GM12878 (cell line): Measurements from ENCODE around the gene STK10. TPM values are rescaled to one million over a fixed set of nuclear protein-coding genes. Genes with fewer than 3 reads are reported as not detected.

Experiments
- ATAC-seq: fragments of 200-7000 bp; cut with Tn5 transposase; 3 replicates; pipeline ENCODE4 v1.9.1; 2020; ENCODE audit warnings: mild to moderate bottlenecking, moderate library complexity
- BruUV-seq: library from RNA; stranded (reverse); fragments of 400-500 nt; replicated peaks from 2 replicates; lab custom pipeline; 2021; lab: Mats Ljungman, UMichigan
- CTCF ChIA-PET: fragments of 300-600 bp; sonication (Branson Sonifier 250); formaldehyde crosslinking; extraction: SDS; loops from one replicate; lab custom pipeline; 2021; ENCODE audit warnings: inconsistent platforms; lab: Yijun Ruan, JAX
- POLR2A ChIA-PET: fragments of 350-600 bp; formaldehyde crosslinking; extraction: SDS; loops from one replicate; lab custom pipeline; 2021; ENCODE audit warnings: inconsistent platforms; lab: Charles Lee
- RAD21 ChIA-PET: fragments of 300-600 bp; sonication (Branson Sonifier 250); formaldehyde crosslinking; loops from one replicate; lab custom pipeline; 2023; ENCODE audit warnings: antibody characterized with exemption; ENCODE audit not compliant: unreplicated experiment; lab: Charles Lee
- SMC1A ChIA-PET: fragments of 300-600 bp; sonication (Branson Sonifier 250); formaldehyde crosslinking; loops from one replicate; lab custom pipeline; 2023; ENCODE audit not compliant: unreplicated experiment, uncharacterized antibody; lab: Charles Lee
- DNase-seq: peaks from one replicate; pipeline ENCODE4 v3.0.0-alpha.2; 2011; ENCODE audit warnings: low read depth, low spot score
- FAIRE-seq: peaks from 3 replicates; lab custom pipeline; 2011; peaks lifted over from hg19 to GRCh38; lab: Jason Lieb, UNC
- H2AFZ ChIP-seq: 2 replicates; pipeline ENCODE4 v1.6.0; 2011; ENCODE audit warnings: low read depth, low read length, control low read depth; ENCODE audit not compliant: control insufficient read depth
- H3K27ac ChIP-seq: 2 replicates; pipeline ENCODE4 v1.5.1; 2011; ENCODE audit warnings: control low read depth; ENCODE audit not compliant: control insufficient read depth, insufficient read depth
- H3K27me3 ChIP-seq, 2 experiments: replicated peaks in 1 of 2; 2 replicates each; pipeline versions ENCODE4 v1.6.0 to v1.6.1; 2011; ENCODE audit warnings: low read length in 1 of 2; ENCODE audit not compliant: control insufficient read depth in 2 of 2, insufficient read depth in 2 of 2
- H3K36me3 ChIP-seq, 2 experiments: 2 replicates each; pipeline ENCODE4 v1.5.1; 2011; ENCODE audit warnings: low read length in 1 of 2; ENCODE audit not compliant: control insufficient read depth in 2 of 2, insufficient read depth in 2 of 2
- H3K4me1 ChIP-seq: 2 replicates; pipeline ENCODE4 v1.6.1; 2011; ENCODE audit warnings: mild to moderate bottlenecking, low read length, moderate library complexity, mixed read lengths; ENCODE audit not compliant: control insufficient read depth, insufficient read depth
- H3K4me2 ChIP-seq: 2 replicates; pipeline ENCODE4 v1.6.0; 2011; ENCODE audit warnings: control low read depth; ENCODE audit not compliant: control insufficient read depth, insufficient read depth
- H3K4me3 ChIP-seq: fragments of 200-600 bp; sonication (generic); 2 replicates; pipeline ENCODE4 v1.5.1; 2016
- H3K79me2 ChIP-seq: 2 replicates; pipeline ENCODE4 v1.6.0; 2011; ENCODE audit warnings: low read length; ENCODE audit not compliant: control insufficient read depth, insufficient read depth
- H3K9ac ChIP-seq: 2 replicates; pipeline ENCODE4 v1.8.0; 2011; ENCODE audit warnings: low read length, control low read depth, mixed read lengths; ENCODE audit not compliant: control insufficient read depth, insufficient read depth
- H3K9me3 ChIP-seq: replicated peaks from 3 replicates; pipeline ENCODE4 v1.5.1; 2011; ENCODE audit warnings: mild to moderate bottlenecking, low read length; ENCODE audit not compliant: control insufficient read depth, insufficient read depth
- H4K20me1 ChIP-seq: 2 replicates; pipeline ENCODE4 v1.6.0; 2011; ENCODE audit not compliant: control insufficient read depth, insufficient read depth
- E4F1 ChIP-seq: fragments of 450-650 bp; IDR thresholded peaks from 2 replicates; pipeline ENCODE4 v1.6.1; 2018; ENCODE audit warnings: borderline replicate concordance, mild to moderate bottlenecking; ENCODE audit not compliant: partially characterized antibody
- ESRRA ChIP-seq: IDR thresholded peaks from 2 replicates; pipeline ENCODE4 v1.6.1; 2012; ENCODE audit warnings: mild to moderate bottlenecking, low read length, improper control_type of control experiment
- IKZF2 ChIP-seq, 2 experiments: fragments of 450-650 bp; IDR thresholded peaks; 2 replicates each; pipeline ENCODE4 v1.6.1; 2017; ENCODE audit warnings: mild to moderate bottlenecking in 2 of 2, moderate library complexity in 2 of 2
- KAT2A ChIP-seq: conservative IDR thresholded peaks from 2 replicates; pipeline ENCODE4 v1.6.1; 2011; ENCODE audit warnings: low read depth, low read length; ENCODE audit not compliant: control insufficient read depth
- POLR2AphosphoS5 ChIP-seq: IDR thresholded peaks from 2 replicates; pipeline ENCODE4 v1.6.1; 2011; ENCODE audit warnings: mild to moderate bottlenecking, low read length, inconsistent platforms
- SUPT20H ChIP-seq: IDR thresholded peaks from 2 replicates; pipeline ENCODE4 v1.6.1; 2011; ENCODE audit warnings: low read depth, mild to moderate bottlenecking, low read length, moderate library complexity, borderline replicate concordance; ENCODE audit not compliant: control insufficient read depth
- YY1 ChIP-seq: IDR thresholded peaks from 2 replicates; pipeline ENCODE4 v1.6.1; 2011; ENCODE audit warnings: low read depth, mild to moderate bottlenecking, low read length
- ZSCAN29 ChIP-seq: fragments of 450-650 bp; IDR thresholded peaks from 2 replicates; pipeline ENCODE4 v1.6.1; 2017; ENCODE audit warnings: mild to moderate bottlenecking, moderate library complexity
- WGBS: methylation state at CpG from one replicate; pipeline ENCODE4 v1.1.6; 2016; ENCODE audit warnings: low lambda C conversion rate; ENCODE audit not compliant: insufficient replicate concordance, insufficient coverage; ENCODE audit errors: missing lambda C conversion rate; 5-methylcytosine and 5-hydroxymethylcytosine counted together
- in situ Hi-C: fragments of 300-500 bp; cut with MboI; formaldehyde crosslinking; loops from 9 replicates; pipeline ENCODE4 v1.14.3; 2018; ENCODE audit warnings: mixed read lengths
- intact Hi-C: fragments of 100-400 bp; cut with micrococcal nuclease; formaldehyde crosslinking; loops from one replicate; pipeline ENCODE4 v1.14.2; 2022; ENCODE audit not compliant: unreplicated experiment
- polyA plus RNA-seq, 11 experiments: library from polyadenylated mRNA; depleted of rRNA in 4 of 11; unstranded in 6 of 11; stranded (reverse) in 5 of 11; fragments of >200 nt; fragmentation: Nextera tagmentation in 4 of 11; fragmentation: Illumina TruSeq in 1 of 11; extraction: Ambion mirVana in 4 of 11; extraction: Trizol in 1 of 11; gene quantifications; 1 replicate in 1 of 11; 2 replicates in 10 of 11; pipeline versions ENCODE4 v1.2.1 to v1.2.3, GENCODE V29; 2011 to 2016; ENCODE audit warnings: inconsistent platforms in 2 of 11, missing spikeins in 2 of 11, low read depth in 1 of 11
- total RNA-seq, 4 experiments: library from RNA; depleted of rRNA in 3 of 4; stranded (reverse); fragments of >200 nt in 3 of 4; fragmentation: Illumina TruSeq in 1 of 4; extraction: Trizol in 1 of 4; gene quantifications; 2 replicates each; pipeline versions ENCODE4 v1.2.1 to v1.2.3, GENCODE V29; 2013 to 2021
- TF ChIP-seq, protein P1 (sequence below): IDR thresholded peaks from 2 replicates; pipeline ENCODE4 v1.6.1; 2012; ENCODE audit warnings: improper control_type of control experiment, low read depth, low read length; ENCODE audit not compliant: insufficient replicate concordance

The STK10 gene
- total and polyA plus RNA-seq, 10 of the 15 experiments (the other 5 are each of a cell fraction or from before 2014, with no cell fraction given) = 14.2 to 96.4 (median 50.6) TPM

DNA sequence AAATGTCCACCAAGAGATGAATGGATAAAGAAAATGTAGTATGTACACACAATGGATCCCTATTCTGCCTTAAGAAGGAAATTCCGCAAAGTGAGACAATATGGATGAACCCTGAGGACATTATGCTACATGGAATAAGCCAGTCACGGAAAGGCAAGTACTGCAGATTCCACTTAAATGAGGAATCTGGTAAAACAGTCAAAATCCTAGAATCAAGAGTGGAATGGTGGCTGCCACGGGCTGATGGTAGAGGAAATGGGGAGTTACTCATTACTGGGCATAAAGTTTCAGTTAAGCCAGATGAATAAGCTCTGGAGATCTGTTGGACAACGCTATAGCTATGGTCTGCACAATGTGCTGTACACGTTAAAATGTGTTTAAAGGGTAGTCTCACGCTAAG lies 47.2 kb downstream of the STK10 start:
- intact Hi-C loops = no loop called here
- Histone ChIP-seq H3K79me2 (peaks cover 60% of the 10 kb centered on the region), H3K27ac (no peak overlapping the region), H3K4me2 (no peak overlapping the region), H3K4me3 (no peak overlapping the region), H3K4me1 (peaks cover 11% of the 10 kb centered on the region), H3K27me3 (no peaks in the 10 kb centered on the region), H4K20me1 (peaks cover 3% of the 10 kb centered on the region; the same call in 1 of the 2 replicates), H3K9me3 (peaks cover 3% of the 10 kb centered on the region; the same call in 2 of the 3 replicates), H3K9ac (no peak overlapping the region), H3K36me3 (peaks cover 2 to 8% of the 10 kb centered on the region in 2 experiments; a peak in 3 of 4 replicates), H2AFZ (no peak overlapping the region)
- TF ChIP-seq POLR2AphosphoS5 (no peak), YY1 (no peak), SUPT20H (no peak), KAT2A (no peak), IKZF2 (IDR thresholded peaks at IDR 0.05) (no peak), ESRRA (no peak), ZSCAN29 (no peak), E4F1 (no peak)
- TF ChIP-seq, protein P1, sequence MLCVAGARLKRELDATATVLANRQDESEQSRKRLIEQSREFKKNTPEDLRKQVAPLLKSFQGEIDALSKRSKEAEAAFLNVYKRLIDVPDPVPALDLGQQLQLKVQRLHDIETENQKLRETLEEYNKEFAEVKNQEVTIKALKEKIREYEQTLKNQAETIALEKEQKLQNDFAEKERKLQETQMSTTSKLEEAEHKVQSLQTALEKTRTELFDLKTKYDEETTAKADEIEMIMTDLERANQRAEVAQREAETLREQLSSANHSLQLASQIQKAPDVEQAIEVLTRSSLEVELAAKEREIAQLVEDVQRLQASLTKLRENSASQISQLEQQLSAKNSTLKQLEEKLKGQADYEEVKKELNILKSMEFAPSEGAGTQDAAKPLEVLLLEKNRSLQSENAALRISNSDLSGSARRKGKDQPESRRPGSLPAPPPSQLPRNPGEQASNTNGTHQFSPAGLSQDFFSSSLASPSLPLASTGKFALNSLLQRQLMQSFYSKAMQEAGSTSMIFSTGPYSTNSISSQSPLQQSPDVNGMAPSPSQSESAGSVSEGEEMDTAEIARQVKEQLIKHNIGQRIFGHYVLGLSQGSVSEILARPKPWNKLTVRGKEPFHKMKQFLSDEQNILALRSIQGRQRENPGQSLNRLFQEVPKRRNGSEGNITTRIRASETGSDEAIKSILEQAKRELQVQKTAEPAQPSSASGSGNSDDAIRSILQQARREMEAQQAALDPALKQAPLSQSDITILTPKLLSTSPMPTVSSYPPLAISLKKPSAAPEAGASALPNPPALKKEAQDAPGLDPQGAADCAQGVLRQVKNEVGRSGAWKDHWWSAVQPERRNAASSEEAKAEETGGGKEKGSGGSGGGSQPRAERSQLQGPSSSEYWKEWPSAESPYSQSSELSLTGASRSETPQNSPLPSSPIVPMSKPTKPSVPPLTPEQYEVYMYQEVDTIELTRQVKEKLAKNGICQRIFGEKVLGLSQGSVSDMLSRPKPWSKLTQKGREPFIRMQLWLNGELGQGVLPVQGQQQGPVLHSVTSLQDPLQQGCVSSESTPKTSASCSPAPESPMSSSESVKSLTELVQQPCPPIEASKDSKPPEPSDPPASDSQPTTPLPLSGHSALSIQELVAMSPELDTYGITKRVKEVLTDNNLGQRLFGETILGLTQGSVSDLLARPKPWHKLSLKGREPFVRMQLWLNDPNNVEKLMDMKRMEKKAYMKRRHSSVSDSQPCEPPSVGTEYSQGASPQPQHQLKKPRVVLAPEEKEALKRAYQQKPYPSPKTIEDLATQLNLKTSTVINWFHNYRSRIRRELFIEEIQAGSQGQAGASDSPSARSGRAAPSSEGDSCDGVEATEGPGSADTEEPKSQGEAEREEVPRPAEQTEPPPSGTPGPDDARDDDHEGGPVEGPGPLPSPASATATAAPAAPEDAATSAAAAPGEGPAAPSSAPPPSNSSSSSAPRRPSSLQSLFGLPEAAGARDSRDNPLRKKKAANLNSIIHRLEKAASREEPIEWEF = no peak
- DNase-seq = no peak
- ChIA-PET RAD21 (interaction anchor here (1.8 kb wide), 1 partner anchor 34 kb away, joined by 5 read pairs; no protein-coding TSS in a partner anchor), POLR2A (interaction anchor here (0.7 kb wide), 1 partner anchor 20 kb away, joined by 5 read pairs; no protein-coding TSS in a partner anchor), SMC1A (interaction anchor here (0.7 kb wide), 1 partner anchor 14 kb away, joined by 3 read pairs; no protein-coding TSS in a partner anchor), CTCF (no interaction called here)
- WGBS = 83% methylated on average over 6 of the region's 6 CpGs
- no TSS peak for BruUV-seq
- no peak for FAIRE-seq
- in situ Hi-C loops = no loop called here
- no peak for ATAC-seq
